A549 treated with AZD9567 at 1 μM for 4 hours (cell line): ENCODE measurements around the gene PPY. TPM values are rescaled to one million over a fixed set of nuclear protein-coding genes. Genes with fewer than 3 reads are reported as not detected.

Source experiments
- total RNA-seq: library from RNA; stranded (reverse); fragments of 200-300 nt; extraction: Qiagen RNA extraction; gene quantifications from 5 replicates; pipeline ENCODE4 v1.2.3, GENCODE V29; 2022; ENCODE audit not compliant: insufficient read depth

PPY gene, protein sequence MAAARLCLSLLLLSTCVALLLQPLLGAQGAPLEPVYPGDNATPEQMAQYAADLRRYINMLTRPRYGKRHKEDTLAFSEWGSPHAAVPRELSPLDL
- total RNA-seq: 0.23 TPM in 1 of 5 replicates, not detected in the others

DNA sequence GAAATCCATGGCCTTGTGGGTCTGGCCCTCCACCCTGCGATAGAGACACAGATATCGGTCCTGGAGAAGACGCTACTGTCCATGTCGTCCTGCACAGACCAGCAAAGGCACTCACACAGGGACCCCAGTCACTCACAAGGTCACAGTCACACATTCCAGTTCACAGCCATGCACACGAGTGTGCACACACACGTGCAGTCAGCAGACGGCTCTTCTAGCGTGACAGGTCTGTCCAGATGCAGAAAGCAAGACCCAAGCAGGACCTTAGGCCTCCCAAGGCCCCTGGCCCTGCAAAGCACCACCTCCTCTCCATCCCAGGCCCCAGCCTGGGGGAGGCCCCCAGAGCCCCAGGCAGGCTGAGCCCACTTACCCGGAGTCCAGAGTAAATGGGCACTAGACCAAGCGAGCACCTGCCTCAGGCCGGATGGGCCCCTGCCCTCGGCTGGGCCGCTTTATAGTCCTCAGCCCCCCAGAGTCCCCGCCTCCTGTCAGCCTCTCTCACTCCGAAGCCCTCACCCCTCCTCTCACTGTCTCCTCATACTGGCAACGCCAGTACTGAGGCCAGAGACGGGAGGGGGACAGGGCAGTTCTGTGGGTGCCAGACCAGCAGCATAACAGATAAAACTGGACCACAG, at the start of gene PPY:
Gene PPY, minus strand, starts transcription at position 426 of the 635 bp plus-strand sequence. CDS start 822 bp downstream, outside the sequence.

DNA sequence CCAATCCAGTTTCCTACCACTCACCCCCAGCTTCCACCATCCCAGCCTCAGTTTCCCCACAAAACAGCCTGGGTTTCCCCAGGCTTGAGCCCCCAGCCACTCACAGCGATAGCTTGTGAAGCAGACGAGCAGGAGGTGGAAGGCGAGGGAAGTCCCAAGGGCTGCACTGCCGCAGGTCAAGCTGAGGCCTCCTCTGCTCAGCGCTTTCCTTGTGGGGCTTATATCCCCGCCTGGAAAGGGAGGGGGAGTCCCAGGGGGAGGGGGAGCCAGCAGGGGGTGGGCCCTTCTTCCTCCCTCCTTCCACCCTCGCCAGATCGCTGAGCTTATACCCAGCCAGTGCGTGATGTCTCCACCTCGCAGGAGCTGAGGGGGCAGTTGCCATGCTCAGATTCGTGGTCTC, 11.5 kb upstream of the PPY start, which contains the start of gene PYY:
Gene PYY, minus strand, starts transcription at position 195 of the 400 bp plus-strand sequence. CDS start 457 bp downstream, outside the sequence.

DNA sequence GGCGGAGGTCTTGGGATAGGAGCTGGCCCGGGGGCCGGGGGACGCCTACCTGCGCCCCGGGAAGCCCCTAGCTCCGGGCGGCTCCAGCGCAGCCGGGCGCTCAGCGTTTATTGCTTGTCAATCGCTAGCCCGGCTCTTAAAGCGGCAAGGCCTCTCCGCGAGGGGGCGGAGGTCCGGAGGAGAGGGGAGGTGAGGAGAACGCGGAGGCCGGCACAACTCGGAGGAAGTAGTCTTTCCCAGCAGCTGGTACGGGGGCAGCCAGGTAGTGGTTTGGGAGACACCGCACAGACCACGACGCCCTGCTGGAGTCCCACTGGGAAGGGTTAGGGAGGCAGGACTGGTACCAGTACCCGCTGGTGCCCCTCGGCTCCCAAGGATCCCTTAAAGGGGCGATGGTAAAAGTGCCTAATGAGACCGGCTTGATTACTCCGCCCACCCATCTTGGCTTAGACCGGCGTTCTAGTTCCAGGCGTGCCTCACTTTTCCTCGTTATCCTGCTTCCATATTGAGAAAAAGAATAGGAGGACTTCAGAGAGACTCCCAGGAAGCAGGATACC, 34.8 kb downstream of the PPY start, which contains the start of gene MPP2:
Gene MPP2, minus strand, starts transcription at position 112 of the 557 bp plus-strand sequence. CDS start 3,076 bp downstream, outside the sequence.

Other genes with a start within 250 kb of the PPY start
- not detected in 5 replicates for gene SOST, start 183.7 kb downstream of the PPY start, total RNA-seq
- 56.4 to 64.4 TPM (median 57.4 TPM) in 5 replicates for gene DUSP3, start 163.5 kb downstream of the PPY start, total RNA-seq
- 0.02 TPM in 2 of 5 replicates, not detected in the others for gene CFAP97D1, start 162.0 kb downstream of the PPY start, total RNA-seq
- gene MPP3, start 109.3 kb downstream of the PPY start, total RNA-seq: 17.5 to 28.4 TPM (median 19.2 TPM) in 5 replicates
- gene CD300LG, start 95.3 kb downstream of the PPY start, total RNA-seq: not detected in 5 replicates
- gene MPP2, start 34.9 kb downstream of the PPY start, total RNA-seq: 1.3 to 1.9 TPM (median 1.5 TPM) in 5 replicates
- gene PYY, start 11.5 kb upstream of the PPY start, total RNA-seq: 0.22 TPM in 1 of 5 replicates, not detected in the others
- 0.96 to 1.2 TPM (median 1.2 TPM) in 4 of 5 replicates, not detected in the other for gene NAGS, start 62.1 kb upstream of the PPY start, total RNA-seq
- gene TMEM101, start 72.5 kb upstream of the PPY start, total RNA-seq: 24.9 to 30.6 TPM (median 29.1 TPM) in 5 replicates
- 49.5 to 64.1 TPM (median 51.2 TPM) in 5 replicates for gene LSM12, start 124.2 kb upstream of the PPY start, total RNA-seq
- gene G6PC3, start 128.3 kb upstream of the PPY start, total RNA-seq: 98.7 to 176 TPM (median 164 TPM) in 5 replicates
- gene HDAC5, start 181.2 kb upstream of the PPY start, total RNA-seq: 13.0 to 16.7 TPM (median 15.6 TPM) in 5 replicates
- gene HROB, start 199.5 kb upstream of the PPY start, total RNA-seq: 9.4 to 12.1 TPM (median 9.6 TPM) in 5 replicates
- 0.08 to 0.19 TPM (median 0.14 TPM) in 4 of 5 replicates, not detected in the other for gene ASB16, start 228.2 kb upstream of the PPY start, total RNA-seq
- gene TMUB2, start 244.5 kb upstream of the PPY start, total RNA-seq: 20.8 to 39.2 TPM (median 39.2 TPM) in 5 replicates